GM19372 (cell line): ENCODE data around the gene TARDBP.
"Not testable (repeated sequence)": the region's sequence is repeated elsewhere in the genome, so short reads cannot be mapped to it uniquely, and the experiment has no call there.

Experiments used
- ATAC-seq: cut with Tn5 transposase; IDR thresholded peaks from one replicate; pipeline ENCODE4 v1.9.1; 2021; ENCODE audit warnings: mild to moderate bottlenecking, low read depth, moderate library complexity; ENCODE audit not compliant: unreplicated experiment

The TARDBP gene

DNA sequence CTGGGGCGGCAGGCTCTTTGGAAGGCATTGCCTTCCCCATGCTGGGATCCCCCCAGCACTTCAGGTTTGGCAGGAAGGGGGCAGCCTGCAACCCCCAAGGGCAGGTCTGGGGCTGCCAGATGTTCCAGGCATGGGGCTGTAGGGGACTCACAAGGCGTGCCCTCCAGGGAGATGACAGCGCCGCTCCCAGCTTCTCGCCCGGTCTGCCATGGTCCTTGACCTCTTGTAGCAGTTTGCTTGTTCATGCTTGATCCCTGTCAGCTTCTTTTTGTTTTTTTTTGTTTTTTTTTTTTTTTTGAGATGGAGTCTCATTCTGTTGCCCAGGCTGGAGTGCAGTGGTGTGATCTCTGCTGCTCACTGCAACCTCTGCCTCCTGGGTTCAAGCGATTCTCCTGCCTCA lies 21.6 kb upstream of the TARDBP start:
- ATAC-seq, result no peak

DNA sequence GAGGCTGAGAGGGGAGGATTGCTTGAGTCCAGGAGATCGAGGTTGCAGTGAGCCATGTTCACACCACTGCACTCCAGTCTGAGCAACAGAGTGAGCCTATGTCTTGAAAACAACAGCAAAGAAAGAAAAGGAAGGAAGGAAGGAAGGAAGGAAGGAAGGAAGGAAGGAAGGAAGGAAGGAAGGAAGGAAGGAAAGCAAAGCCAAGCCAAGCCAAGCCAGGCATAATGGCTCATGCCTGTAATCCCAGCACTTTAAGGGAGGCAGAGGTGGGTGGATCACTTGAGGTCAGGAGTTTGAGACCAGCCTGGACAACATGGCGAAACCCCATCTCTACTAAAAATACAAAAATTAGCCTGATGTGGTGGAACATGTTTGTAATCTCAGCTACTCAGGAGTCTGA lies 20.4 kb upstream of the TARDBP start:
- ATAC-seq, result not testable (repeated sequence)

DNA sequence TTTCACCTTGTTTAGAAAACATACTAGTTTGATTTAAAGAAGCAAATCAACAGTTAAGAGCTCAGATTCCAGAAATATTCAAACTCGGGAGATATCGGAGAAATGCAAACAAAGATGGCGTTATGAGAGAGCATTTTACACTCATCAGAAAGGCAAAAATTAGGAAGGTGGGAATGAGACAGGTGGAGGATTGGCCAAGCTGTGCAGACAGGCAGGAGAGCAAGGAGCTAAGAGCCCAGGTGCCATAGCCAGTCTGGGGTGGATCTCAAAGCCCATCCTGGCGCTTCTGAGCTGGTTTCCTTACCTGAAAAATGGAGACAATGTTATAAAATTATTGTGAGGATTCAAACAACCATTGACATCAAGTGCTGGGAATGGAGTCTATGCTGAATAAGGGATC lies 19.6 kb upstream of the TARDBP start:
- no peak for ATAC-seq

DNA sequence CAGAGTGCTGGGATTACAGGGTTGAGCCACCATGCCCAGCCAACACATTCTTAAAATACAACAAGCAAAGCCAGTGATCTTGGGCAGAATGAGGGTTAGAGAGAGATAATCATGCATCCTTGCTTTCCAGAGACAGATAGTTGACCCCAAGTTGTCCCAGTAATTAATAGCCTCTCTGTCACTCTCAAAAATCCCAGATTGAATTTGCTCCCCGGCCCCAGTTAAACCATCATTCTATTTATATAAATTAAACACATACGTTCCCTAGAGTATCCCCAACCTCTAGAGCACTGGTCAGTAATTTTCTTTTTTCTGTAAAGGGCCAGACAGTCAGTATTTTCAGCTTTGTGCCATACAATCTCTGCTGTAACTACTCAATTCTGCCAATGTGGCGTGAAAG lies 16.4 kb upstream of the TARDBP start:
- ATAC-seq, result no peak

DNA sequence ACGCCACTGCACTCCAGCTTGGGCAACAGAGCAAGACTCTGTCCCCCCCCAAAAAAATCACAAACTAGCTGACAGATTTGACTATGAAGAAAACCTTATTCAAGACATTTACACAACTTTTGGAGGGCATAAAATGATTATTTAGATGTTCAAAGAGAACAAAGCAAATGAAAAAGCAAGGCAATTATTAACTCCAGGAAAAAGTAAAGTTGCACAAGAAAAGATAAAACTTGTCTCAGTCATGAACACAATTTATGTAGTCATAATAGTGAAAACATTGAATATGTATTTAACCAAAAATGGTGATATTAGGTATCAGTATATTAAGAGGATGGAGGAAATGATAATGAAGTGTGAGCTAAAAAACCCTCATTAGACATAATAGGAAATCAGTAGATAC lies 11.9 kb upstream of the TARDBP start:
- ATAC-seq, result no peak

DNA sequence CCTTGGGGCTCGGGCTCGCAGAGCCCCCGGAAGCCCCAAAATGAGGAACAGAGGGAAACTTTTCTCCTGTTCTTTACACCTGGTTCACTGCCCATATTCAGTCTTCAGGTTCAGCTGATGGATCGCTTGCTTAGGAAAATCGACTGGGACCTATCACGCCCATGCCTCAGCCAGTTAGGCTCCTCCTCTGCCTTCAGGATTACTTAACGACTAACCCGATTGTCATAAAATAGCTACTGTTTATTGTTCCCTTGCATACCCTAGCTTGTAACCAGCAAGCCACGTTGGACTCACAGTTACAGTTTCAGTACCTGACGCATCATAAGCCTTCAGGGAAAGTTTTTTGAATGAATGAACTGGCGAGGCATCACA lies 692 bp downstream of the TARDBP start:
- no peak for ATAC-seq

DNA sequence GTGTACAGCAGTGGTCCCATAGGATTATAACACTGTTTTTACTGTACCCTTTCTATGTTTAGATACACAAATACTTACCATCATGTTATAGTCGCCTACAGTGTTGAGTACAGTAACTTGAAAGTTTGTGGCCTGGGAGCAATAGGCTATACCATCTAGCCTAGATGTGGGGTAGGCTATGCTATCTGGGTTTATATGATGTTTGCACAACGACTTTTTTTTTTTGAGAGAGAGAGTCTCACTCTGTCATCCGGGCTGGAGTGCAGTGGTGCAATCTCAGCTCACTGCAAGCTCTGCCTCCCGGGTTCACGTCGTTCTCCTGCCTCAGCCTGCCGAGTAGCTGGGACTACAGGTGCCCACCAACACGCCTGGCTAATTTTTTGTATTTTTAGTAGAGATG lies 6.9 kb downstream of the TARDBP start:
- ATAC-seq, result not testable (repeated sequence)

DNA sequence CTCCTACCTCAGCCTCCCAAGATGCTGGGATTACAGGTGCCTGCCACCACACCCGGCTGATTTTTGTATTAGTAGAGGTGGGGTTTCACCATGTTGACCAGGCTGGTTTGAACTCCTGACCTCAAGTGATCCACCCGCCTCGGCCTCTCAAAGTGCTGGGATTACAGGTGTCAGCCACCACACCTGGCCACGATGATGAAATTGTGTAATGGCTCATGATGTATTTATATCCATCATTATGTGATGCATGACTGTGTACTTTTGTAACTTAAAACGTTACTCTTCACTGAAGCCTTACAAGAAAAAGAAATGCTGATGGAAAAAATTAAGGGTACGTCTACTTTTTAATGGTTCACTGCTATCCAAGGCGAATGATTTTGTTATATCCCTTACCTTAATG lies 7.5 kb downstream of the TARDBP start:
- ATAC-seq, result no peak

DNA sequence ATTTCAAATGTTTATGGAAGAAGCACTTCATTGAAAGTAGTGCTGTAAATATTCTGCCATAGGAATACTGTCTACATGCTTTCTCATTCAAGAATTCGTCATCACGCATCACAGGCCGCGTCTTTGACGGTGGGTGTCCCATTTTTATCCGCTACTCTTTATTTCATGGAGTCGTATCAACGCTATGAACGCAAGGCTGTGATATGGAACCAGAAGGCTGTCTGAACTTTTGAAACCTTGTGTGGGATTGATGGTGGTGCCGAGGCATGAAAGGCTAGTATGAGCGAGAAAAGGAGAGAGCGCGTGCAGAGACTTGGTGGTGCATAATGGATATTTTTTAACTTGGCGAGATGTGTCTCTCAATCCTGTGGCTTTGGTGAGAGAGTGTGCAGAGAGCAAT lies 10.7 kb downstream of the TARDBP start:
- ATAC-seq, result no peak

DNA sequence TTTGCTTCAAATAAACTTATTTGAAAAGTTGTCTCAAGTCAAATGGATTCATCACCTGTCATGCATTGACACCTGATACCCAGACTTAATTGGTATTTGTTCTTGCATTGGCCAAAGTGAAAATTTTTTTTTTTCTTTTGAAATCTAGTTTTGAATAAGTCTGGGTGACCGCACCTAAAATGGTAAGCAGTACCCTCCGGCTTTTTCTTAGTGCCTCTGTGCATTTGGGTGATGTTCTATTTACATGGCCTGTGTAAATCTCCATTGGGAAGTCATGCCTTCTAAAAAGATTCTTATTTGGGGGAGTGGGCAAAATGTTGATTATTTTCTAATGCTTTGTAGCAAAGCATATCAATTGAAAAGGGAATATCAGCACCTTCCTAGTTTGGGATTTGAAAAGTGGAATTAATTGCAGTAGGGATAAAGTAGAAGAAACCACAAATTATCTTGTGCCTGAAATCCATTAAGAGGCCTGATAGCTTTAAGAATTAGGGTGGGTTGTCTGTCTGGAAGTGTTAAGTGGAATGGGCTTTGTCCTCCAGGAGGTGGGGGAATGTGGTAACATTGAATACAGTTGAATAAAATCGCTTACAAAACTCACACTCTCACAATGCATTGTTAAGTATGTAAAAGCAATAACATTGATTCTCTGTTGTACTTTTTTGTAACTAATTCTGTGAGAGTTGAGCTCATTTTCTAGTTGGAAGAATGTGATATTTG lies 11.9 kb downstream of the TARDBP start:
- no peak for ATAC-seq

DNA sequence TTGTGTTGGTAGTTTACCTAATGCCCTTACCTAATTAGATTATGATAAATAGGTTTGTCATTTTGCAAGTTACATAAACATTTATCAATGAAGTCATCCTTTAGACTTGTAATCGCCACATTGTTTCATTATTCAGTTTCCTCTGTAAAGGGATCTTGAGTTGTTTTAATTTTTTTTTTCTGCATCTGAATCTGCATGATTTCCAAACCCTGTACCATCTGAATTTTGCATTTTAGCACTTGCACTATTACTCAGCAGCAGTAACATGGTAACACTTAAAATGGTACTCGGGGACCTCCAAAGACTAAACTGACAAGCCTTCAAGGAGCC lies 12.4 kb downstream of the TARDBP start:
- ATAC-seq, result no peak

DNA sequence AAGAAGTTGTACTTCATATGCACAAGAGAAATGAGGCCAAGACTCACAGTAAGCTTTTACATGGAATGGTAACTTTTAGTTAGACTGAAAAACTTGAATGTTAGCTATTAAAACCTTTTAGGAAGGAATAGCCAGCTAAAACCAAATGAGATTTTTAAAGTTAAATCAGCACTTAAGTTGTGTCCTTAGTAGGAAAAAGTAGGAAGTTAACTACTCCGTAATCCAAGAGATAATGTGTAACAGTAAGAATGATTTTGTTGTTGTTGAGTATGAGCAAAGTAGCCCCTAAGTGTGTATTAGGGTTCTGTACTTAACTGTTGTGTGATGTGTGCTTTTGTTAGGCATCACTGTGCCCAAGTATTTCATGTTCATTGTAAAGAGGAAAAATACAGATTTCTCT lies 13.2 kb downstream of the TARDBP start:
- ATAC-seq, result no peak

DNA sequence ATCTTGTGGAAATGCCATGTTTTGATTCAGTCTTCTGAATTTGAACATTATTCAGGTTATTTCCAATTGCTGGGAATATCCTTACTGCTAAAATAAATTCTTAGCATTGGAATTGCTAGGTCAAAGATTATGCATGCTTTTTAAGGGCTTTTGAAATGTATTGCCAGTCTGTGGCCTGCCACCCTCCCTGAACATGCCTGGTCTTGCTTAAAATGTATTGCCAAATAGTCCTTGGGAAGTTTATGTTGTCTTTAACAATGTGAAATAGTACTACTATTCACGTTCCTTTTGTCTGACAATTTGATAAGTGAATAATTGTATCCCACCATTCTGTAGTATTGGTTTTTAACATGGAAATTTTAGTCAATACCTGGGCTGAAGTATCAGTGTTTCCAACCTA lies 13.6 kb downstream of the TARDBP start:
- ATAC-seq, result no peak

DNA sequence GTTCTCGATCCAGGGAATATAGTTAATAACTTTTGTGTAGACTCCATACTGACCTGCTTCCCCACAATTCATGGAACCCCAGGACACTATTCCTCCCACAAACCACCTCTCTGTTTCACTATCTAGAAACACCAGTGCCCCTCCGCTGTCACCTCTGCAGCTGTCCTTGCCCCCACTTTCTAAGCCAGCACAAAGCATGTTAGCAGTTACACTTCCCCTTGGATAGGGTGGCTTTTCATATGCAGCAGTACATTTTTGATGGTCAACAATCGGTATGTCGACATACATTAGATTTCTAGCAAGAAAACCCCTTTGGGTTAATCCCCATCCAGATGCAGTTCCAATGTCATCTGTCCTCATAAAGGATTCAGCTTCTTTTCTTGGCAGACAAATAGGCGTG lies 14.4 kb downstream of the TARDBP start:
- no peak for ATAC-seq

DNA sequence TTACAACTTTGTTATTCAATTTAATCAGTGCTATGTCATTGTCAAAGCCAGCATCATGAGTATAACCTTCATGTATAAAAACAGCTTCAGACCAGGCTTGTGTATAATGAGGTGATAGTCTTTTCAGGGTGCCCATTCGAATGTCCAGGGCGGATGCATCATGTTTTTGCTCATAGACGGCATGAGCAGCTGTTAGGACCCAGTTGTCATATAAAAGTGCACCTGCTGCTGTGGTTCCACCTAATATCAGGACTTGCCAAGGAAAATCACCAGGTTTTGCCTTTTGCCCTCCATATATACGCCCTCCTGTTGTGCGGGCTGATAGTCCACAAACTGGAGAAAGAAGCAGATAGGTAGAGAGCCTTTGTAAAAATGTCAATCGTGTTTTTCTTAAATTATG lies 14.9 kb downstream of the TARDBP start:
- ATAC-seq, result no peak

DNA sequence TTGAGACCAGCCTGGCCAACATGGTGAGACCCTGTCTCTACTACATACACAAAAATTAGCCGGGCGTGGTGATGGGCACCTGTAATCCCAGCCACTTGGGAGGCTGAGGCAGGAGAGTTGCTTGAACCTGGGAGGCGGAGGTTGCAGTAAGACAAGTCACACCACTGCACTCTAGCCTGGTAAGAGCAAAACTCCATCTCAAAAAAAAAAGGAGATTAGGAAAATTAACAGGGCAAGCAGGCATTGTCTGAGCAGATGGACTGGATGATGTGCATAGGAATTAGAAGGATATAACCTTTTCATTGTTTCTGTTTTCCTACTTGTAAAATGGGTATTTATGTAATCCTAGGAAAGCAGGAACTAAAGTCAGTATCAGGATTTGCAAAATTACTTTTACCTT lies 15.6 kb downstream of the TARDBP start:
- no peak for ATAC-seq

DNA sequence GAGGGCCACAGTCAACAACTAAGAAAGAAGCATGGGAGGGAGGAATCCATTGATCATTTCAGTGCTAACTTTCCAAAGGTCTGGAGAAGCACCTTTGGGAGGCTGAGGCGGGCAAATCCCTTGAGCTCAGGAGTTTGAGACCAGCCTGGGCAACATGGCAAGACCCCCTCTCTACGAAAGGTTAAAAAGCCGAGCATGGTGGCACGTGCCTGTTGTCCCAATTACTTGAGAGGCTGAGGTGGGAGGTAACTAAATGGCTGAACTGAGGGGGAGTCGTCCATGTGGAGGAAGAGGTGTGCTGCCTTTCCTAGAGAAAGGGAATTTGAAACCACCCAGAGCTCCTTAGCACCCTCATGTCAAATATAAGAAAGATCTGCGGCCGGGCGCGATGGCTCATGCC lies 18.4 kb downstream of the TARDBP start:
- no peak for ATAC-seq

DNA sequence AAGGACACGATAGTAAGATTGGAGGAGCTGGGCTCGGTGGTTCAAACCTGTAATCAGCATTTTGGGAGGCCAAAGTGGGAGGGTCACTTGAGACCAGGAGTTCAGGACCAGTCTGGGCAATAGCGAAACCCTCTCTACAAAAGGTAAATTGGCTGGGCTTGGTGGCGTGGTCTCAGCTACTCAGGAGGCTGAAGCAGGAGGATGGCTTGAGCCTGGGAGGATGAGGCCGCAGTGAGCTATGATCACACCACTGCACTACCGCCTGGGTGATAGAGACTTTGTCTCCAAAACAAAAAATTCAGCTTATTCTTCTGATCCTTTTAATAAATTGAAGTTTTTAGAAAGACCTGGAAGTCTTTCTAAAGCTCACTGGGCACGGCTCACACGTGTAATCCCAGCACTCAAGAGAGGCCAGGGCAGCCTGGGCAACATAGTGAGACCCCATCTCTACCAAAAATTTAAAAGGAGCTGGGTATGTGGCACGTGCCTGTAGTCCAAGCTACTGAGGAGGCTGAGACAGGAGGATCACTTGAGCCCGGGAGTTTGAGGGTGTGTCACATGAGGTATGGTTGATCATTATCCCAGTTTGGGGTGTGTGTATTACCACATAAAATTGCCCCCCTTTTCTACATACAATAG lies 19.3 kb downstream of the TARDBP start:
- ATAC-seq, result no peak

DNA sequence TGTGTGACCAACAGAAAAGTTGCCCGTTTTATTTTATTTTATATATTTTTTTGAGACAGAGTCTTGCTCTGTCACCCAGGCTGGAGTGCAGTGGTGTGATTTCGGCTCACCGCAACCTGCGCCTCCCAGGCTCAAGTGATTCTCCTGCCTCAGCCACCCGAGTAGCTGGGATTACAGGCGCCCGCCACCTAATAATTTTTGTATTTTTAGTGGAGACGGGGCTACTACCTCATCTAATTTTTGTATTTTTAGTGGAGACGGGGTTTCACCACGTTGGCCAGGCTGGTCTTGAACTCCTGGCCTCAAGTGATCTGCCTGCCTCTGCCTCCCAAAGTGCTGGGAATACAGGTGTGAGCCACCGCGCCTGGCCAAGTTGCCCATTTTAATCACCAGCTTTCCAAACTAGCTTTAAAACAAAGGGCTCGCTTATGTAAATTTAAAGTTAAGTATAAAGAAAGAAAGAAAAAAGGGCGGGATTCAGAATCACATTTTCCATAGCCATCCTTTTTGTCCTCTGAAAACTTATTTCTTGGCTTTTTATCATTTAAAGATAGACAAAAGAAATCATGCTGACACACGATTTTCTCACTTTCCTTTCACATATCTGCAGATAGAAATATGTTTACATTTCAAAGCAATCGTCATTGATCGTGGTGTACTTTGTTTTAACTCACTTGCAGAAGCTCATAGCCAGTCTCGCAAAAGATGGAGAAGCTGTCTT lies 24.7 kb downstream of the TARDBP start:
- not testable (repeated sequence) for ATAC-seq

DNA sequence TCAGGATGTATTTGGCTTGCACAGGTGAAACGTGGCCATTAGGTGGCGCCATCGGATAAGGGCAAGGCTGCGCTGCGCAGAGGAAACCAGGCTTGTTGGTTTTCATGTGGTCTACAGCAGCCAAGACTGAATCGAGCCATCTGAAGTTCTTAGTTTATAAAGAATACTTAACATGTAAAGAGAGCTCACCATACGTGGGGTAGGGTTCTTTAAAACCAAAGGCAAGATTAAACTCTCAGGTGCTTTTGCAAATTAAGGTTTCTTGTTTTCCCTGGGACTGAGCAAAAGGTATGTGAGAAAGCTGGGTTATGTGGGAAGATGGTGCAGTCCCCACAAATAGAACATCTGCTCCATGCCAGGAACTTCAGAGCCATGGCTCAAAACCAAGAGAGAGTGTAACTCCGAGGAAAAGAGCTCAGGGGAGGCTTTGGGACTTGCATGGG lies 25.3 kb downstream of the TARDBP start:
- no peak for ATAC-seq

DNA sequence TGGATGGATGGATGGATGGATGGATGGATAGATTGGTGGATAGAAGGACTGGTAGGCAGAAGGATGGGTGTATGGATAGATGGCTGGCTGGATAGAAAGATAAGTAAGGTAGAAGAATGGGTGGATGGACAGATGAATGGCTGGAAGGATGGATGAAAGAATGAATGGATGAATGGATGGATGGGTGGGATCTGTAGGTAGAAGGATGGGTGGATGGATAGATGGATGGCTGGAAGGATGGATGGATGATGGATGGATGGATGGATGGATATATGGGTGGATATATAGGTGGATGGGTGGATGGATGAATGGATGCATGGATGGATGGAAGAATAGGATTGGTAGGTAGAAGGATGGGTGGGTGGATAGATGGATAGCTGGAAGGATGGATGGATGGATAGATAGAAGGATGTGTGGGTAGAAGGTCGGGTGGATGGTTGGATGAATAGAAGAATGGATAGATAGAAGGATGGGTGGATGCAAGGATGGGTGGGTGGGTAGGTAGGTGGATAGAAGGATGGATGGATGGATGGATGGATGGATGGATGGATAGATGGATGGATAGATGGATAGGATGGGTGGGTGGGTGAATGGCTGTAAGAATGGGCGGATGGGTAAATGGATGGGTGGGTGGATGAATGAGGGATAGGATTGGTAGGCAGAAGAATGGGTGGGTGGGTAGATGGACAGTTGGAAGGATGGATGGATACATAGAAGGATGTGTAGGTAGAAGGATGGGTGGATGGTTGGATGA lies 27.1 kb downstream of the TARDBP start:
- ATAC-seq, result no peak
